H1 (cell line): ENCODE results near the gene DYNLRB1. TPM values are rescaled to one million over a fixed set of nuclear protein-coding genes. Genes with fewer than 3 reads are reported as not detected.

ENCODE experiments used
- CTCF ChIA-PET: fragments of 300-600 bp; sonication (Branson Sonifier 250); formaldehyde crosslinking; loops from one replicate; lab custom pipeline; 2021; ENCODE audit not compliant: partially characterized antibody; lab: Charles Lee
- POLR2A ChIA-PET: fragments of 300-600 bp; sonication (Branson Sonifier 250); formaldehyde crosslinking; loops from one replicate; lab custom pipeline; 2021; ENCODE audit warnings: inconsistent platforms; ENCODE audit not compliant: partially characterized antibody; lab: Charles Lee
- DNase-seq, 2 experiments: peaks; one replicate each; pipeline versions ENCODE4 v3.0.0 to v3.0.0-alpha.2; 2010 to 2022; ENCODE audit warnings: low spot score in 2 of 2, low read depth in 1 of 2, mixed read lengths in 1 of 2
- FAIRE-seq: peaks from 2 replicates; lab custom pipeline; 2011; peaks lifted over from hg19 to GRCh38; lab: Jason Lieb, UNC
- H2AFZ ChIP-seq: 2 replicates; pipeline ENCODE4 v1.8.1; 2012; ENCODE audit warnings: low read length, inconsistent platforms
- H2AK5ac ChIP-seq: 2 replicates; pipeline ENCODE4 v1.6.1; 2013; ENCODE audit warnings: low read depth, low read length
- H2BK120ac ChIP-seq: replicated peaks from 2 replicates; pipeline ENCODE3; 2013; ENCODE audit warnings: low read depth, low read length, inconsistent platforms
- H2BK12ac ChIP-seq: 2 replicates; pipeline ENCODE4 v1.6.1; 2013; ENCODE audit warnings: low read depth, low read length
- H2BK15ac ChIP-seq: 2 replicates; pipeline ENCODE4 v1.6.1; 2013; ENCODE audit warnings: low read length
- H2BK20ac ChIP-seq: 2 replicates; pipeline ENCODE4 v1.6.1; 2013; ENCODE audit warnings: low read length
- H2BK5ac ChIP-seq: 2 replicates; pipeline ENCODE4 v1.6.1; 2013; ENCODE audit warnings: low read depth, low read length
- H3K14ac ChIP-seq: 2 replicates; pipeline ENCODE4 v1.6.1; 2013; ENCODE audit warnings: inconsistent platforms; ENCODE audit not compliant: insufficient read length
- H3K18ac ChIP-seq: 2 replicates; pipeline ENCODE4 v1.6.1; 2013; ENCODE audit warnings: low read length; ENCODE audit errors: extremely low read depth
- H3K23ac ChIP-seq: 2 replicates; pipeline ENCODE4 v1.6.1; 2013; ENCODE audit warnings: inconsistent platforms; ENCODE audit not compliant: insufficient read length
- H3K23me2 ChIP-seq: 2 replicates; pipeline ENCODE4 v1.6.1; 2013; ENCODE audit warnings: low read depth, low read length
- H3K27ac ChIP-seq: 2 replicates; pipeline ENCODE4 v1.6.1; 2011; ENCODE audit warnings: low read depth, low read length, inconsistent platforms
- H3K27me3 ChIP-seq, 4 experiments: replicated peaks in 1 of 4; 1 replicate in 1 of 4; 2 replicates in 3 of 4; pipeline versions ENCODE4 v1.6.1 to v1.8.1; 2011 to 2013; ENCODE audit warnings: low read length in 3 of 4, mild to moderate bottlenecking in 3 of 4, inconsistent platforms in 2 of 4, mixed read lengths in 2 of 4, moderate library complexity in 1 of 4; ENCODE audit not compliant: control insufficient read depth in 3 of 4, insufficient read depth in 3 of 4; ENCODE audit errors: extremely low read depth in 1 of 4
- H3K36me3 ChIP-seq, 4 experiments: 2 replicates each; pipeline versions ENCODE4 v1.6.1 to v1.8.1; 2011 to 2013; ENCODE audit warnings: mild to moderate bottlenecking in 4 of 4, low read length in 3 of 4, moderate library complexity in 2 of 4, control low read depth in 1 of 4, inconsistent platforms in 1 of 4; ENCODE audit not compliant: insufficient read depth in 4 of 4, control insufficient read depth in 2 of 4
- H3K4ac ChIP-seq: replicated peaks from 2 replicates; pipeline ENCODE3; 2013; ENCODE audit warnings: low read length, low read depth, mixed read lengths, inconsistent platforms; ENCODE audit not compliant: insufficient read length
- H3K4me1 ChIP-seq, 4 experiments: replicated peaks in 1 of 4; 1 replicate in 1 of 4; 2 replicates in 3 of 4; pipeline versions ENCODE4 v1.6.1 to v1.8.1; 2011 to 2013; ENCODE audit warnings: low read length in 3 of 4, inconsistent platforms in 2 of 4, mixed read lengths in 1 of 4; ENCODE audit not compliant: insufficient read depth in 4 of 4, control insufficient read depth in 3 of 4
- H3K4me2 ChIP-seq, 2 experiments: 2 replicates each; pipeline versions ENCODE4 v1.6.1 to v1.8.1; 2011 to 2013; ENCODE audit warnings: low read depth in 2 of 2, low read length in 2 of 2, control low read depth in 1 of 2, inconsistent platforms in 1 of 2, mild to moderate bottlenecking in 1 of 2; ENCODE audit not compliant: insufficient read depth in 1 of 2
- H3K4me3 ChIP-seq, 4 experiments: fragments of 200-600, 300-600 bp in 1 of 4; sonication (generic), shearing (Covaris generic), sonication (Bioruptor Twin) in 1 of 4; 2 replicates each; pipeline versions ENCODE4 v1.5.1 to v1.8.1; 2011 to 2016; ENCODE audit warnings: low read length in 4 of 4, low read depth in 3 of 4, control low read depth in 2 of 4, inconsistent platforms in 2 of 4, mild to moderate bottlenecking in 2 of 4, mixed read lengths in 1 of 4, moderate library complexity in 1 of 4; ENCODE audit not compliant: insufficient read depth in 2 of 4; ENCODE audit errors: extremely low read depth in 1 of 4
- H3K56ac ChIP-seq: replicated peaks from 2 replicates; pipeline ENCODE3; 2013; ENCODE audit warnings: low read depth, mild to moderate bottlenecking, mixed read lengths, low read length, inconsistent platforms; ENCODE audit not compliant: insufficient read length
- H3K79me1 ChIP-seq: 2 replicates; pipeline ENCODE4 v1.6.1; 2013; ENCODE audit warnings: low read depth, low read length, control low read depth
- H3K79me2 ChIP-seq, 2 experiments: 2 replicates each; pipeline versions ENCODE4 v1.6.1 to v1.8.1; 2012 to 2013; ENCODE audit warnings: low read length in 2 of 2, mild to moderate bottlenecking in 2 of 2, inconsistent platforms in 1 of 2; ENCODE audit not compliant: insufficient read depth in 2 of 2, control insufficient read depth in 1 of 2
- H3K9ac ChIP-seq, 4 experiments: replicated peaks in 1 of 4; 1 replicate in 1 of 4; 2 replicates in 3 of 4; pipeline versions ENCODE4 v1.6.1 to v1.8.1; 2011 to 2013; ENCODE audit warnings: low read depth in 3 of 4, low read length in 3 of 4, control low read depth in 2 of 4, mild to moderate bottlenecking in 2 of 4, moderate library complexity in 2 of 4, inconsistent platforms in 1 of 4; ENCODE audit errors: extremely low read depth in 1 of 4
- H3K9me3 ChIP-seq, 2 experiments: 2 replicates each; pipeline versions ENCODE4 v1.6.1 to v1.8.1; 2012 to 2013; ENCODE audit warnings: mild to moderate bottlenecking in 2 of 2, moderate library complexity in 2 of 2, control low read depth in 1 of 2, inconsistent platforms in 1 of 2, low read depth in 1 of 2, low read length in 1 of 2, mixed read lengths in 1 of 2; ENCODE audit not compliant: insufficient read depth in 2 of 2
- H4K20me1 ChIP-seq, 2 experiments: replicated peaks in 1 of 2; 2 replicates each; pipeline versions ENCODE3 to v1.8.1; 2011 to 2013; ENCODE audit warnings: inconsistent platforms in 2 of 2, low read length in 2 of 2, mild to moderate bottlenecking in 1 of 2; ENCODE audit not compliant: insufficient read depth in 2 of 2, control insufficient read depth in 1 of 2
- H4K5ac ChIP-seq: 2 replicates; pipeline ENCODE4 v1.6.1; 2013; ENCODE audit warnings: low read length, low read depth, mixed read lengths, inconsistent platforms; ENCODE audit not compliant: insufficient read length
- H4K8ac ChIP-seq: 2 replicates; pipeline ENCODE4 v1.8.0; 2013; ENCODE audit warnings: mild to moderate bottlenecking, moderate library complexity, low read length, inconsistent platforms; ENCODE audit not compliant: insufficient read depth; ENCODE audit errors: extremely low read depth
- H4K91ac ChIP-seq: replicated peaks from 2 replicates; pipeline ENCODE3; 2013; ENCODE audit warnings: low read length, mixed read lengths, inconsistent platforms; ENCODE audit not compliant: insufficient read length
- CTBP2 ChIP-seq: IDR thresholded peaks from 2 replicates; pipeline ENCODE4 v1.7.0; 2011; ENCODE audit warnings: borderline replicate concordance, mild to moderate bottlenecking, moderate library complexity, mixed read lengths, low read length; ENCODE audit not compliant: insufficient read depth, insufficient read length
- RAD21 ChIP-seq, 2 experiments: IDR thresholded peaks in 1 of 2; conservative IDR thresholded peaks in 1 of 2; 2 replicates each; pipeline ENCODE4 v1.6.1; 2011; ENCODE audit warnings: low read depth in 2 of 2, low read length in 2 of 2, improper control_type of control experiment in 1 of 2, inconsistent platforms in 1 of 2, mild to moderate bottlenecking in 1 of 2, moderate library complexity in 1 of 2
- RXRA ChIP-seq: IDR thresholded peaks from 2 replicates; pipeline ENCODE4 v1.6.1; 2011; ENCODE audit warnings: low read depth, mild to moderate bottlenecking, low read length, moderate library complexity; ENCODE audit not compliant: insufficient read depth
- SP4 ChIP-seq: IDR thresholded peaks from 2 replicates; pipeline ENCODE4 v1.6.1; 2012; ENCODE audit warnings: low read length, inconsistent platforms
- WGBS, 2 experiments: shearing (Covaris generic) in 1 of 2; methylation state at CpG; one replicate each; pipeline versions ENCODE4 v1.1.6 to v1.1.7; 2013 to 2015; ENCODE audit warnings: low lambda C conversion rate in 2 of 2, mixed read lengths in 2 of 2, inconsistent platforms in 1 of 2, low coverage in 1 of 2, missing lambda C conversion rate in 1 of 2; ENCODE audit not compliant: insufficient replicate concordance in 2 of 2, insufficient coverage in 1 of 2, insufficient read length in 1 of 2; ENCODE audit errors: extremely low coverage in 1 of 2, missing lambda C conversion rate in 1 of 2; 5-methylcytosine and 5-hydroxymethylcytosine counted together
- polyA plus RNA-seq, 7 experiments: library from polyadenylated mRNA; depleted of rRNA in 3 of 7; stranded (reverse) in 5 of 7; unstranded in 2 of 7; fragments of >200 nt in 5 of 7; fragments of 200-250 nt in 2 of 7; gene quantifications; 1 replicate in 5 of 7; 2 replicates in 1 of 7; 4 replicates in 1 of 7; pipeline versions ENCODE4 v1.2.1 to v1.2.3, GENCODE V29; 2011 to 2013; ENCODE audit warnings: missing spikeins in 2 of 7, mixed read lengths in 2 of 7
- total RNA-seq: library from RNA; stranded (reverse); fragmentation: NEBNext Ultra II Directional; extraction: Animal tissue kit (Norgen Biotek cat#: 25700); gene quantifications from 2 replicates; pipeline ENCODE4 v1.2.1, GENCODE V29; 2021
- TF ChIP-seq, protein P1 (sequence below): IDR thresholded peaks from 2 replicates; pipeline ENCODE4 v1.6.1; 2012; ENCODE audit warnings: inconsistent platforms

The DYNLRB1 gene
- total and polyA plus RNA-seq, 2 of the 8 experiments (the other 6 are each of a cell fraction or from before 2014, with no cell fraction given), result 109 to 214 TPM

- Histone ChIP-seq H3K4me1 (peaks cover 0 to 2% (median 0%) of the 10 kb centered on the region in 4 experiments; a peak in 1 of 7 replicates), H2BK20ac (no peak overlapping the region), H4K20me1 (peaks cover 0 to 5% of the 10 kb centered on the region in 2 experiments), H3K23ac (no peak overlapping the region), H4K5ac (no peak overlapping the region), H2AK5ac (no peak overlapping the region), H3K23me2 (peaks cover 3% of the 10 kb centered on the region; the same call in 1 of the 2 replicates), H2BK120ac (no peak overlapping the region), H3K18ac (no peak overlapping the region), H3K56ac (no peak overlapping the region), H3K4ac (no peak overlapping the region), H3K79me2 (no peaks in the 10 kb centered on the region), H2BK12ac (no peak overlapping the region), H2AFZ (no peak overlapping the region), H3K27me3 (peaks cover 0 to 2% (median 0%) of the 10 kb centered on the region in 4 experiments; a peak in 1 of 7 replicates), H4K91ac (no peak overlapping the region), H3K36me3 (no peaks in the 10 kb centered on the region), H2BK15ac (no peak overlapping the region), H3K79me1 (no peaks in the 10 kb centered on the region; the same call in 1 of the 2 replicates), H2BK5ac (no peak overlapping the region), H4K8ac (peak overlapping the region; percentile 68; the same call in 1 of the 2 replicates), H3K9ac (no peak overlapping the region), H3K27ac (no peak overlapping the region), H3K14ac (no peak overlapping the region), H3K9me3 (no peaks in the 10 kb centered on the region), H3K4me3 (peak overlapping the region in 2 of 4 experiments; percentile 52 to 80; a peak in 4 of 8 replicates), H3K4me2 (peak overlapping the region; percentile 56 to 59)
- TF ChIP-seq, protein P1, sequence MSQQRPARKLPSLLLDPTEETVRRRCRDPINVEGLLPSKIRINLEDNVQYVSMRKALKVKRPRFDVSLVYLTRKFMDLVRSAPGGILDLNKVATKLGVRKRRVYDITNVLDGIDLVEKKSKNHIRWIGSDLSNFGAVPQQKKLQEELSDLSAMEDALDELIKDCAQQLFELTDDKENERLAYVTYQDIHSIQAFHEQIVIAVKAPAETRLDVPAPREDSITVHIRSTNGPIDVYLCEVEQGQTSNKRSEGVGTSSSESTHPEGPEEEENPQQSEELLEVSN, result 0 out of 2 replicates have a peak, but pooled peaks have one; percentile 24
- TF ChIP-seq RXRA, result 0 out of 2 replicates have a peak, but pooled peaks have one; percentile 36
- no peak for TF ChIP-seq RAD21 (IDR thresholded peaks at IDR 0.05 in 1 of 2, conservative IDR thresholded peaks at IDR 0.05 in 1 of 2; ENCODE audit: low read depth in 2 of 2, low read length in 2 of 2)
- TF ChIP-seq SP4, result no peak
- no peak for TF ChIP-seq CTBP2
- no peak for DNase-seq
- no peak for FAIRE-seq
- ChIA-PET CTCF (interaction anchor here (0.8 to 6.2 kb wide), 8 partner anchors 9 to 148 kb away, joined by 3 to 48 read pairs (median 4); no protein-coding TSS in a partner anchor), POLR2A (interaction anchor here (0.9 to 3.2 kb wide), 6 partner anchors 9 to 148 kb away, joined by 3 to 8 read pairs (median 4); no protein-coding TSS in a partner anchor)
- WGBS, 2 experiments, result 62% methylated on average over 28 of the region's 43 CpGs; no CpG with 5 or more reads in 1 of the 2 experiments
These were observed 43.3 kb downstream of the DYNLRB1 start for GRCh38 chr20:34559311-34560140.
